ENCODE data around the gene RBM39. TPM values are rescaled to one million over a fixed set of nuclear protein-coding genes. Genes with fewer than 3 reads are reported as not detected.
A peak's percentile ranks its signal among the peaks of the same experiment; 100 is the strongest.

Gene RBM39
- total and polyA plus RNA-seq, 2 of the 13 experiments (the other 11 are each of a cell fraction or from before 2014, with no cell fraction given): 788 to 920 TPM

- TF ChIP-seq, protein P1, sequence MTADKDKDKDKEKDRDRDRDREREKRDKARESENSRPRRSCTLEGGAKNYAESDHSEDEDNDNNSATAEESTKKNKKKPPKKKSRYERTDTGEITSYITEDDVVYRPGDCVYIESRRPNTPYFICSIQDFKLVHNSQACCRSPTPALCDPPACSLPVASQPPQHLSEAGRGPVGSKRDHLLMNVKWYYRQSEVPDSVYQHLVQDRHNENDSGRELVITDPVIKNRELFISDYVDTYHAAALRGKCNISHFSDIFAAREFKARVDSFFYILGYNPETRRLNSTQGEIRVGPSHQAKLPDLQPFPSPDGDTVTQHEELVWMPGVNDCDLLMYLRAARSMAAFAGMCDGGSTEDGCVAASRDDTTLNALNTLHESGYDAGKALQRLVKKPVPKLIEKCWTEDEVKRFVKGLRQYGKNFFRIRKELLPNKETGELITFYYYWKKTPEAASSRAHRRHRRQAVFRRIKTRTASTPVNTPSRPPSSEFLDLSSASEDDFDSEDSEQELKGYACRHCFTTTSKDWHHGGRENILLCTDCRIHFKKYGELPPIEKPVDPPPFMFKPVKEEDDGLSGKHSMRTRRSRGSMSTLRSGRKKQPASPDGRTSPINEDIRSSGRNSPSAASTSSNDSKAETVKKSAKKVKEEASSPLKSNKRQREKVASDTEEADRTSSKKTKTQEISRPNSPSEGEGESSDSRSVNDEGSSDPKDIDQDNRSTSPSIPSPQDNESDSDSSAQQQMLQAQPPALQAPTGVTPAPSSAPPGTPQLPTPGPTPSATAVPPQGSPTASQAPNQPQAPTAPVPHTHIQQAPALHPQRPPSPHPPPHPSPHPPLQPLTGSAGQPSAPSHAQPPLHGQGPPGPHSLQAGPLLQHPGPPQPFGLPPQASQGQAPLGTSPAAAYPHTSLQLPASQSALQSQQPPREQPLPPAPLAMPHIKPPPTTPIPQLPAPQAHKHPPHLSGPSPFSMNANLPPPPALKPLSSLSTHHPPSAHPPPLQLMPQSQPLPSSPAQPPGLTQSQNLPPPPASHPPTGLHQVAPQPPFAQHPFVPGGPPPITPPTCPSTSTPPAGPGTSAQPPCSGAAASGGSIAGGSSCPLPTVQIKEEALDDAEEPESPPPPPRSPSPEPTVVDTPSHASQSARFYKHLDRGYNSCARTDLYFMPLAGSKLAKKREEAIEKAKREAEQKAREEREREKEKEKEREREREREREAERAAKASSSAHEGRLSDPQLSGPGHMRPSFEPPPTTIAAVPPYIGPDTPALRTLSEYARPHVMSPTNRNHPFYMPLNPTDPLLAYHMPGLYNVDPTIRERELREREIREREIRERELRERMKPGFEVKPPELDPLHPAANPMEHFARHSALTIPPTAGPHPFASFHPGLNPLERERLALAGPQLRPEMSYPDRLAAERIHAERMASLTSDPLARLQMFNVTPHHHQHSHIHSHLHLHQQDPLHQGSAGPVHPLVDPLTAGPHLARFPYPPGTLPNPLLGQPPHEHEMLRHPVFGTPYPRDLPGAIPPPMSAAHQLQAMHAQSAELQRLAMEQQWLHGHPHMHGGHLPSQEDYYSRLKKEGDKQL (CRISPR knock-in tag; IDR thresholded peaks at IDR 0.05; ENCODE audit: low read depth): peak; percentile 72
- TF ChIP-seq TFE3 (CRISPR knock-in tag; IDR thresholded peaks at IDR 0.05) (peak; percentile 67), MBD4 (IDR thresholded peaks at IDR 0.05; ENCODE audit: borderline replicate concordance, low read length) (no peak), GFI1 (CRISPR knock-in tag; IDR thresholded peaks at IDR 0.05; ENCODE audit: borderline replicate concordance) (peak; percentile 90), PHF20 (CRISPR knock-in tag; IDR thresholded peaks at IDR 0.05) (peak; percentile 100), SNAI1 (CRISPR knock-in tag; IDR thresholded peaks at IDR 0.05; ENCODE audit: borderline replicate concordance) (peak; percentile 100), ZNF616 (CRISPR knock-in tag; IDR thresholded peaks at IDR 0.05; ENCODE audit: low read depth) (peak; percentile 88), ESRRA (CRISPR knock-in tag; IDR thresholded peaks at IDR 0.05; ENCODE audit: low read depth) (peak; percentile 94), SRY (CRISPR knock-in tag; IDR thresholded peaks at IDR 0.05) (peak; percentile 97), NPAS2 (CRISPR knock-in tag; IDR thresholded peaks at IDR 0.05; ENCODE audit: borderline replicate concordance) (peak; percentile 94; the same call in 1 of the 2 replicates), ZNF660 (CRISPR knock-in tag; IDR thresholded peaks at IDR 0.05; ENCODE audit: borderline replicate concordance, low read depth) (no peak; the same call in 1 of the 2 replicates), ZNF224 (CRISPR knock-in tag; IDR thresholded peaks at IDR 0.05) (peak; percentile 96; the same call in 1 of the 2 replicates), ZUFSP (CRISPR knock-in tag; IDR thresholded peaks at IDR 0.05; ENCODE audit: borderline replicate concordance) (no peak), ZFX (CRISPR knock-in tag; IDR thresholded peaks at IDR 0.05; ENCODE audit: low read depth) (peak; percentile 99), RELA (CRISPR knock-in tag; IDR thresholded peaks at IDR 0.05) (peak; percentile 54; the same call in 1 of the 2 replicates), POLR2G (IDR thresholded peaks at IDR 0.05; ENCODE audit: low read depth, low read length) (peak; percentile 99), ZFP37 (CRISPR knock-in tag; IDR thresholded peaks at IDR 0.05; ENCODE audit: borderline replicate concordance) (peak; percentile 97), SNRNP70 (IDR thresholded peaks at IDR 0.05; ENCODE audit: low read depth, low read length) (no peak), ZFP36L2 (CRISPR knock-in tag; IDR thresholded peaks at IDR 0.05) (peak; percentile 91), ISX (CRISPR knock-in tag; conservative IDR thresholded peaks at IDR 0.05) (0 out of 2 replicates have a peak, but pooled peaks have one; percentile 75), POGZ (CRISPR knock-in tag; IDR thresholded peaks at IDR 0.05) (peak; percentile 98)
Measured at GRCh38 chr20:35699127-35699956, 42.7 kb downstream of the RBM39 start, which contains the start of the genes NFS1 and ROMO1 (continued).
